ENCODE measurements around the gene AGR3. TPM values are rescaled to one million over a fixed set of nuclear protein-coding genes. Genes with fewer than 3 reads are reported as not detected.

AGR3 gene
- total RNA-seq, 1 donor from 2014 or later: not detected

- H3K4me3 Mint-ChIP-seq: no peak overlapping the region
- TF ChIP-seq, protein P1, sequence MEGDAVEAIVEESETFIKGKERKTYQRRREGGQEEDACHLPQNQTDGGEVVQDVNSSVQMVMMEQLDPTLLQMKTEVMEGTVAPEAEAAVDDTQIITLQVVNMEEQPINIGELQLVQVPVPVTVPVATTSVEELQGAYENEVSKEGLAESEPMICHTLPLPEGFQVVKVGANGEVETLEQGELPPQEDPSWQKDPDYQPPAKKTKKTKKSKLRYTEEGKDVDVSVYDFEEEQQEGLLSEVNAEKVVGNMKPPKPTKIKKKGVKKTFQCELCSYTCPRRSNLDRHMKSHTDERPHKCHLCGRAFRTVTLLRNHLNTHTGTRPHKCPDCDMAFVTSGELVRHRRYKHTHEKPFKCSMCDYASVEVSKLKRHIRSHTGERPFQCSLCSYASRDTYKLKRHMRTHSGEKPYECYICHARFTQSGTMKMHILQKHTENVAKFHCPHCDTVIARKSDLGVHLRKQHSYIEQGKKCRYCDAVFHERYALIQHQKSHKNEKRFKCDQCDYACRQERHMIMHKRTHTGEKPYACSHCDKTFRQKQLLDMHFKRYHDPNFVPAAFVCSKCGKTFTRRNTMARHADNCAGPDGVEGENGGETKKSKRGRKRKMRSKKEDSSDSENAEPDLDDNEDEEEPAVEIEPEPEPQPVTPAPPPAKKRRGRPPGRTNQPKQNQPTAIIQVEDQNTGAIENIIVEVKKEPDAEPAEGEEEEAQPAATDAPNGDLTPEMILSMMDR (IDR thresholded peaks at IDR 0.05): no peak
- intact Hi-C loops (cut with micrococcal nuclease): no loop called here
- no peaks in the 10 kb centered on the region for H3K9me3 Mint-ChIP-seq
- ATAC-seq (ENCODE audit: low read depth) (no peak), DNase-seq (no peak)
- no peaks in the 10 kb centered on the region for H3K27me3 Mint-ChIP-seq
- no peak overlapping the region for H3K27ac Mint-ChIP-seq
- CTCF ChIA-PET: interaction anchor here (1.0 kb wide), 1 partner anchor 82 kb away, joined by 3 read pairs; no protein-coding TSS in a partner anchor
- POLR2A ChIA-PET: no interaction called here
- H3K36me3 Mint-ChIP-seq (ENCODE audit: low read depth): no peaks in the 10 kb centered on the region
- H3K4me1 Mint-ChIP-seq: peaks cover 2% of the 10 kb centered on the region
These were observed 2.1 kb upstream of the AGR3 start for GRCh38 chr7:16883918-16884317.

DNA sequence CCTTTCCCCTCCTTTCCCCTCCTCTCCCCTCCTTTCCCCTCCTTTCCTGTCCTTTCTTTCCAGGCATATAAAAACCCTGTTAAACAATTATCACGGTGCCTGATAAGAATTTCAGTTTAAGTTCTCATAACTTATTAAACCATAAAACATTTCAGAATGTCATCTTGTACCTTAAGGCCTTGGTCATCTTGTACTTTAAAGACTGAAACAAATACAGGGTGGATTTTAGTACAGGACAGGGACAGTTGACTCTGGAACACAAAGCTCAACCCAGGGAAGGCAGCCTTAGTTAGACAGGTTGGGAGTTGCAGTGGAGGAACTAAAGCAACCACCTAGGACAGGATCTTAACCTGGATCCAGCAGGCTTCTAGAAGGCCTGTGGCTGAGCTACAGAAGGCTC is 1.2 kb downstream of the AGR3 start:
- Mint-ChIP-seq H3K9me3 (no peaks in the 10 kb centered on the region), H3K27ac (no peak overlapping the region), H3K4me3 (no peak overlapping the region), H3K4me1 (peaks cover 2% of the 10 kb centered on the region), H3K27me3 (no peaks in the 10 kb centered on the region), H3K36me3 (ENCODE audit: low read depth) (no peaks in the 10 kb centered on the region)
- CTCF ChIA-PET: no interaction called here
- intact Hi-C loops (cut with micrococcal nuclease): no loop called here
- POLR2A ChIA-PET: interaction anchor here (0.7 kb wide), 1 partner anchor 99 kb away, joined by 17 read pairs; no protein-coding TSS in a partner anchor
- TF ChIP-seq, protein P1 (IDR thresholded peaks at IDR 0.05): no peak
- DNase-seq (no peak), ATAC-seq (ENCODE audit: low read depth) (no peak)

DNA sequence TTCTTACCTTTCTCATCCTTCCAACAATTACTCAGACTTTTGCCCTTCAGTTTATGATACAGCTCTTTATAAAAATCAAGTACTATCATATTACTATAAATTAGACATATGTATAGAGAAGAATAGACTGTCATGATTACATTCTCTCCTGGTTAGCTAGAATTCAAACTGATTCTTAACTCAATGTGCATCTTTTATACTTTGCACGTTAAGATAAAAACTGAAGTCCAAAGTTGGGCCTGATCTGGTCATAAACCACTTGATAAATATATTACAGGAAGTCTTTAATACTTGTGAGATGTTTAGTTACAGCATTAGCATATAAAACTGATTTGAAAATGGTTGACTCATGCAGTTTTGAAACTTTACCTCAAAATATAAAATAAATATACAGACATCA is 2.6 kb downstream of the AGR3 start:
- CTCF ChIA-PET: interaction anchor here (0.8 kb wide), 1 partner anchor 39 kb away, joined by 3 read pairs; no protein-coding TSS in a partner anchor

DNA sequence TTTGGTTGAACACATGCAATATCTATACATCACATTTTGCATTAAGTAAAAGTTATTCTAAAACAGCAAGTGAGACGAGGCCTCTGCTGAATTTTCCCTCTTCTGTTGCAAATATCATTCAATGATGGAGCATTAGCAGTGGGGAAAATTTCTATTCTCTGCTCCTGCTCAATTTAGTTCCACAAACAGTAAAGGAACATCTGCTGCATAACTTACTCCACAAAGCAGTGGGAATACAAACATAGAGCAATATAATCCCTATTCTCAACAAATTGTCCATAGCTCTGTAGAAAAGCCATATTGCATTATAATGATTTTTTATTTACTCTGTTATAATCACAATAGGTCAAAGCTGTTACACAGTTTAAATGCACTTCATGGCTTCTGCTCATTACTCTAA is 5.9 kb downstream of the AGR3 start:
- no peak overlapping the region for H3K4me3 Mint-ChIP-seq
- no peaks in the 10 kb centered on the region for H3K27me3 Mint-ChIP-seq
- intact Hi-C loops (cut with micrococcal nuclease): no loop called here
- ATAC-seq (ENCODE audit: low read depth): no peak
- DNase-seq: no peak
- no peak overlapping the region for H3K27ac Mint-ChIP-seq
- no peaks in the 10 kb centered on the region for H3K36me3 Mint-ChIP-seq (ENCODE audit: low read depth)
- CTCF ChIA-PET: no interaction called here
- POLR2A ChIA-PET: no interaction called here
- H3K9me3 Mint-ChIP-seq: peaks cover 9% of the 10 kb centered on the region
- H3K4me1 Mint-ChIP-seq: no peaks in the 10 kb centered on the region
- TF ChIP-seq, protein P1 (IDR thresholded peaks at IDR 0.05): no peak

More for the DNA sequence above, 2.6 kb downstream of the AGR3 start:
- intact Hi-C loops (cut with micrococcal nuclease): no loop called here
- ATAC-seq (ENCODE audit: low read depth) (no peak), DNase-seq (no peak)
- TF ChIP-seq, protein P1 (IDR thresholded peaks at IDR 0.05): no peak
- Mint-ChIP-seq H3K9me3 (no peaks in the 10 kb centered on the region), H3K27me3 (no peaks in the 10 kb centered on the region), H3K4me3 (no peak overlapping the region), H3K4me1 (peaks cover 2% of the 10 kb centered on the region), H3K36me3 (ENCODE audit: low read depth) (no peaks in the 10 kb centered on the region), H3K27ac (no peak overlapping the region)
- POLR2A ChIA-PET: no interaction called here

- intact Hi-C loops (cut with micrococcal nuclease): no loop called here
- no peak overlapping the region for H3K4me3 Mint-ChIP-seq
- H3K27ac Mint-ChIP-seq: no peak overlapping the region
- no peaks in the 10 kb centered on the region for H3K27me3 Mint-ChIP-seq
- no peak for DNase-seq
- no peak for ATAC-seq (ENCODE audit: low read depth)
- TF ChIP-seq, protein P1 (IDR thresholded peaks at IDR 0.05): no peak
- POLR2A ChIA-PET: no interaction called here
- CTCF ChIA-PET: no interaction called here
- peaks cover 9% of the 10 kb centered on the region for H3K9me3 Mint-ChIP-seq
- no peaks in the 10 kb centered on the region for H3K36me3 Mint-ChIP-seq (ENCODE audit: low read depth)
- H3K4me1 Mint-ChIP-seq: no peaks in the 10 kb centered on the region
These were observed 7.7 kb downstream of the AGR3 start for GRCh38 chr7:16874066-16874465.
